Measurements from ENCODE around the gene PHF3.
"Not testable (repeated sequence)": the region's sequence is repeated elsewhere in the genome, so short reads cannot be mapped to it uniquely, and the experiment has no call there.

GRCh38 chr6:63738190-63738589 lies 102.6 kb downstream of the PHF3 start:
- TF ChIP-seq, protein P1, sequence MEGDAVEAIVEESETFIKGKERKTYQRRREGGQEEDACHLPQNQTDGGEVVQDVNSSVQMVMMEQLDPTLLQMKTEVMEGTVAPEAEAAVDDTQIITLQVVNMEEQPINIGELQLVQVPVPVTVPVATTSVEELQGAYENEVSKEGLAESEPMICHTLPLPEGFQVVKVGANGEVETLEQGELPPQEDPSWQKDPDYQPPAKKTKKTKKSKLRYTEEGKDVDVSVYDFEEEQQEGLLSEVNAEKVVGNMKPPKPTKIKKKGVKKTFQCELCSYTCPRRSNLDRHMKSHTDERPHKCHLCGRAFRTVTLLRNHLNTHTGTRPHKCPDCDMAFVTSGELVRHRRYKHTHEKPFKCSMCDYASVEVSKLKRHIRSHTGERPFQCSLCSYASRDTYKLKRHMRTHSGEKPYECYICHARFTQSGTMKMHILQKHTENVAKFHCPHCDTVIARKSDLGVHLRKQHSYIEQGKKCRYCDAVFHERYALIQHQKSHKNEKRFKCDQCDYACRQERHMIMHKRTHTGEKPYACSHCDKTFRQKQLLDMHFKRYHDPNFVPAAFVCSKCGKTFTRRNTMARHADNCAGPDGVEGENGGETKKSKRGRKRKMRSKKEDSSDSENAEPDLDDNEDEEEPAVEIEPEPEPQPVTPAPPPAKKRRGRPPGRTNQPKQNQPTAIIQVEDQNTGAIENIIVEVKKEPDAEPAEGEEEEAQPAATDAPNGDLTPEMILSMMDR (IDR thresholded peaks at IDR 0.05; ENCODE audit: insufficient read depth, low read depth, low read length): not testable (repeated sequence)
- not testable (repeated sequence) for TF ChIP-seq EZH2 (IDR thresholded peaks at IDR 0.05; ENCODE audit: insufficient read depth, low read length)

Data from astrocyte (in vitro differentiated cells and primary cell).